GM19452 (cell line): ENCODE results near the gene GIT1.

Experiments
- ATAC-seq: cut with Tn5 transposase; IDR thresholded peaks from one replicate; pipeline ENCODE4 v1.9.1; 2021; ENCODE audit not compliant: unreplicated experiment

The GIT1 gene, protein sequence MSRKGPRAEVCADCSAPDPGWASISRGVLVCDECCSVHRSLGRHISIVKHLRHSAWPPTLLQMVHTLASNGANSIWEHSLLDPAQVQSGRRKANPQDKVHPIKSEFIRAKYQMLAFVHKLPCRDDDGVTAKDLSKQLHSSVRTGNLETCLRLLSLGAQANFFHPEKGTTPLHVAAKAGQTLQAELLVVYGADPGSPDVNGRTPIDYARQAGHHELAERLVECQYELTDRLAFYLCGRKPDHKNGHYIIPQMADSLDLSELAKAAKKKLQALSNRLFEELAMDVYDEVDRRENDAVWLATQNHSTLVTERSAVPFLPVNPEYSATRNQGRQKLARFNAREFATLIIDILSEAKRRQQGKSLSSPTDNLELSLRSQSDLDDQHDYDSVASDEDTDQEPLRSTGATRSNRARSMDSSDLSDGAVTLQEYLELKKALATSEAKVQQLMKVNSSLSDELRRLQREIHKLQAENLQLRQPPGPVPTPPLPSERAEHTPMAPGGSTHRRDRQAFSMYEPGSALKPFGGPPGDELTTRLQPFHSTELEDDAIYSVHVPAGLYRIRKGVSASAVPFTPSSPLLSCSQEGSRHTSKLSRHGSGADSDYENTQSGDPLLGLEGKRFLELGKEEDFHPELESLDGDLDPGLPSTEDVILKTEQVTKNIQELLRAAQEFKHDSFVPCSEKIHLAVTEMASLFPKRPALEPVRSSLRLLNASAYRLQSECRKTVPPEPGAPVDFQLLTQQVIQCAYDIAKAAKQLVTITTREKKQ

DNA sequence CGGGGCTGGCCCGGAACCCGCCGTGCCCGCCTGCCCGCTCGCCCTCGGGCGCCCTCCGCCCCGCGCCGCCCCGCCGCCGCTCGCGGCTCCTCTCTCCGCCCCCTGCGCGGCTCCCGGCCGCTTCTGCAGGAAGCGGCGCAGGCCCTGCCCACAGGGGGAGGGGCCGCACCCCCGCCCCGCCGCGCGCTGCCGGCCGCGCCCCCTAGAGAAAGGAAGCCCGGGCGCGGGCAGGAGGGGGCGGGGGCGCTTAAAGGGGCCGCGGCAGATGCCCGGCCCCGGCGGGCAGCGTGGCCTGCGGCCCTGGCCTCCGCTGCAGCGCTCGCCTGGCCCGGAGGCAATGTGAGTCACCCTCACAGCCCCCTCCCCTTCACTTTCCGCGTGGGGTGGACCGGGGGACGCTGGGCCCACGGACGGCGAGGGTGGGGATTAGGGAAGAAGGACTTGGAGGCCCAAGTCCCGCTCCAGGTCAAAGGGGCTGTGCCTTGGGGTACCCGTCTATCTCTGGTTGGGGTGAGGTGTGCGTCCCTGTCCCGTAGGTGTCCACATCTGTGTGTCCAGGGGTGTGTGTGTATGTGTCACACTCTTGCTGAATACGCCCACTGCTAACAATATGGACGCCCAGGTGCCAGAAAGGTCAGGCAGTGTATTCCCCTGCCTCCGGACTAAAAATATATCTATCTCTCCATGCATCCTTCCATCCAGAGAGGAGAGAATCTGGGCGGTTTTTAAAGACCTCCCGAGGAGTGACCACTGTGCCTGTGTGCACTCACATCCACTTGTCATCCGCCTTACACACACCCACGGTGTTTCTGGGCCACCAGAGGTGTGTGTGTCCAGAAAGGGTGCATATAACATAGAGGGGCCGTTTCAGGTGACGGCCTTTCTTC is at the start of gene GIT1:
TSS of gene GIT1 (minus strand) at position 125 of the 887 bp plus-strand sequence. CDS start 270 bp downstream, outside the sequence.
- peak; percentile 47 for ATAC-seq

DNA sequence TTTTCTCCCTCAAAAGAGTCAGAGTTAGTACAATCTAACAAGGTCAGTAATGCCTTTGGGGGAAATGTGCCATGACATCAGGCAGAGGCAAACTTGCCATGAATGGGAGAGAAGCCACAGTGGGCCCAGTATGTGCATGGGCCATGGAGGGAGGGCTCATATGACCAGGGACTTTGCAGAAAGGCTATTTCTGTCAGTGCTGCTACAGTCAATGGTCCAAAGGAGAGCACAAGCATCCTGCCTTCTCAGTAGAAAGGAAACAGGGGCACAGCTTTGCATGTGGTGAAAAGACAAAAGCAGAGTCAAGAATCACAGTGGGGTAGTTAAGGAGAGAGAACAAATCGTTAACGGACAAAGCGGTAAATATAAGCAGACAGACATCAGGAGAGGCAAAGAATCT is 44.4 kb upstream of the GIT1 start:
- ATAC-seq: no peak

DNA sequence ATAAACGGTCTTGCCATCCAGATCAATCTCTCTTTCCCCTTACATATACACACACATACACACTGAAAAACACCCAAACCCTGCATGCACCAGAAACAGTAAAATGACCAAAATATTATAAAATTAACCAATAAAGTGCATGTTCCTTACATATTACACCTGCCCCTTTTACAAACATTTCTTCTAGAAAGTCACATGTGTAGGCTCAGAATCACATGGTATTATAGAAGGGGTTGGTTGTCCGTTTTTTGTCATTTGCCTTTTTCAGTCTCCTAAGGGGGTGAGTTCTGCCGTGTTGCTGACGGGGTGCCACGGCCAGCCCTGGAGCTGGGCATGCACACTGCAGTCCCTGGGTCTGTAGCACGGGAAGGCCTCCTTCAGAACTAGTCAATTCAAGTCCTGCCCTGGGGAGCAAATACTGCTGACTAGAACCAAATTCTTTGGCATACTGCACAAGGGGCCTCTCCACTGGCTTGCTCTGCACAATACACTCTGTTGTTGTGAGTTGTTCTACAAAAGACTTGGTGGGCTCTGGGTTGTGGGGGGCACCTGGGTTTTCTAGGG is 41.3 kb upstream of the GIT1 start:
- no peak for ATAC-seq

DNA sequence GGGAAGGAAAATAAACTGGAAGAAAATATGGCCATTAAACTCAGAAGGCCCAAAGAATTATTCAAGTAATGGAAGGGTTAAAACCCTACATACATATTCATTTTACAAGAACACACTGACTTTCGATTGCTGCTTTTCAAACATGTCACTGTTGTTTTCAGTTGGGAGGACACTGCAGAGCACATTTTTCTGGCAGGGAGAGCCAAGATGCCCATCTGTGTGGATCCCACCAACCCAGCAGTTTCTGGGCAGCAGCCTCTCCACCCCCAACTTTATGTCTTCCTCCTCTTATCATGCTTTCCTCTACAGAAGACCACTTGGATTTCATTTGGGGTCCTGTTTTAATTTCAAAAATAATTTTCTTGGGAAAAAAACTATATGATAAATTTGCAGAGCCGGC is 40.4 kb upstream of the GIT1 start:
- ATAC-seq: no peak

DNA sequence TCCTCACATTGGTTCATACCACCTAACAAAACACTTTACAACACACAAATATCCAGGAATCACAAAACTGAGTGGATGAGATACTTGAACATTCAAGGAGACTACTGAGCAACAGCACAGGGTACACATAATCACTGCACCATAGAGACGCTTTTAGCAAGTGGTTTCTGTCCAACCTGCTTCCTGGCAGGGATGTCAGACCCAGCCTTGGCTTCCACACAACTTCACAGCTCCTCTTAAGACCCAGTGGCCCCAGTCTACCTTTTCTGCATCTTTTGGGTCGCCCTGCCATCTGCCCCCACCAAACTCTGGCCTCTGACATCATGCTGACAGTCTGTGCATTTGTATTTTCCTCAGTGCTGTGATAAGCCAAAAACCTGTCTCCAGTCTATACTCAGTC is 39.2 kb upstream of the GIT1 start:
- ATAC-seq: no peak

DNA sequence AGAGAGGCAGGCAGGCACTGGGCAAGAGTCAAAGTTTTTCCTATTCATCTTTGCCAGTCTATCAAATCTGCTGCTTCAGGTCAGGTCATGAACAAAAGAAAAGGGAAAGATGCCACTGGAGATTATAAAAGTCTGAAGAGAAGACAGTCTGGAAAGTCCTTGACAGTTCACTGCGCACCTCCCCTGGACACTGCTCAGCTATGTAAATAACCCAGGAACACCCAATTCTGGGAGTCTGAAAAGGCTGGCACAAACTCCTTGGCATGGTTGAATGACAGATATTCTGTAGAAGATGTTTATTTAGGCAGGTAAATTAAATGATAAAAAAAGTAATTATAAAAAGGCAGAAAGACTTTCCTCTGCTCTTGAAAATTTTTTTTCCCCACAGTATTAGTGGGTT is 38.5 kb upstream of the GIT1 start:
- no peak for ATAC-seq

DNA sequence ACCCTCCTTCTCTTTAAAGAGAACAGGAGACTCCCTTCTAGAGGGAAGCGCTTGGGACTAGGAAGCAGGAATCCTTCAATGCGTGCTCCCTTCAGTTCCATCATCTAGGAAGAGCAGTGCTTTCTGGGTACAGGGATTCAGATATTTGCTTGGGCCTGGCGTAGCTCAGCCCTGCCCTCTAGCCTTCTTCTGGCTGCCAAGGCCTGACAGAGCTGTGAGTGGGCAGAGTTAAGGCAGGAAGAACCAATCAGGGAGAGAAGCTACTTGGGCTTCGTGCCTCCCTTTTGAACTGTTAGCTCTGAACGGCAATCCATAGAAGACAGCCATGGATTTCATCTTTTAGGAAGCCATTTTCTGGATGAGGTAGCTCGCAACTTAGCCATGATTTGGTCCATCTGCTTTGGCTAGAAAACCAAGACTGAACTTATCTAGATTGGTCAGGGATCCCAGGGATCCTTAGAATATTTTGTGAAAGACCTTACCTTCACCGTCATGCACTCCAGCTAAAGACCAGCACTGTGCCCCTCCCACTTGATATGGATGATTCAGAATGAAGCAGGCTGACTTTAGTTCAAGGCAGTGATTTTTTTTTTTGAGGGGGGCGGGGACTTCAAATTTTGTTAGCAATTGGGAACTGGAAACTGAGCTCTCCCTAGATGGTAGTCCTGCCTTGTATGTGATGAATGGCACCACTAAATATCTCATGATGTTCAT is 35.7 kb upstream of the GIT1 start:
- ATAC-seq: no peak

DNA sequence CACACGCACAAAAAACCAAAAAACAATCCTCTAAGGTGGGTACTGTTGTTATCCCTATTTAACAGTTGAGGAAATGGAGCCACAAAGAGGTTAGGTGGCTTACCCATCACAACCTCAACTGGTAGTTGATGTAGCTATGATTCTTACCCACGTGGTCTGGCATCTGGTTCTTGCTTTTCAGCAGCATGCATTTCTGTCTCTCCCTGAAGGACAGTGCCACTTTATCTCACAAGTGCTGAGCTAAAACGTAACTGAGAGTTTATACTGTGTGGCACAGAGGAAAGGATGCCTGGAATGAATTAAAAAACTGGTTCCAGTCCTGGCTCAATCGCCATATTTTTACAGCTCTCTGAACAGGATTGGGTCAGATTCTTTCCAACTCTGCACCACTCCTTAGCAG is 35.1 kb upstream of the GIT1 start:
- ATAC-seq: no peak

DNA sequence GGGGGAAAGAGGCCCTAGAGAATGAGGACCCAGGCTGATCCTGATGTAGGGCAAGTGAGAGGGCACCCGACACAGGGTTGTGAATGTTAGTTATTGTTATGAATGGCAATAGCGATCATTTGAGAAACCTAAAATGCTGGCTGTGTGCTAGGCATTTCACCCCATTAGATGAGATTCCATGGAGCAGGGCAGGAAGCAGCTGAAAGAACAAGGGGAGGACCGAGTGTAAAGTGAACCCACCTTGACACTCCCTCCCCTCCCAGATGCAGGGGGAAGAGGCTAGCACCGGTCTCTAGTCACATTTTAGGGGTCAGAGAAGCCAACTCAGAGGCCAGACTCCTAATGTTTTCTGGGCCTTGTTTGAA is 33.8 kb upstream of the GIT1 start:
- ATAC-seq: no peak

DNA sequence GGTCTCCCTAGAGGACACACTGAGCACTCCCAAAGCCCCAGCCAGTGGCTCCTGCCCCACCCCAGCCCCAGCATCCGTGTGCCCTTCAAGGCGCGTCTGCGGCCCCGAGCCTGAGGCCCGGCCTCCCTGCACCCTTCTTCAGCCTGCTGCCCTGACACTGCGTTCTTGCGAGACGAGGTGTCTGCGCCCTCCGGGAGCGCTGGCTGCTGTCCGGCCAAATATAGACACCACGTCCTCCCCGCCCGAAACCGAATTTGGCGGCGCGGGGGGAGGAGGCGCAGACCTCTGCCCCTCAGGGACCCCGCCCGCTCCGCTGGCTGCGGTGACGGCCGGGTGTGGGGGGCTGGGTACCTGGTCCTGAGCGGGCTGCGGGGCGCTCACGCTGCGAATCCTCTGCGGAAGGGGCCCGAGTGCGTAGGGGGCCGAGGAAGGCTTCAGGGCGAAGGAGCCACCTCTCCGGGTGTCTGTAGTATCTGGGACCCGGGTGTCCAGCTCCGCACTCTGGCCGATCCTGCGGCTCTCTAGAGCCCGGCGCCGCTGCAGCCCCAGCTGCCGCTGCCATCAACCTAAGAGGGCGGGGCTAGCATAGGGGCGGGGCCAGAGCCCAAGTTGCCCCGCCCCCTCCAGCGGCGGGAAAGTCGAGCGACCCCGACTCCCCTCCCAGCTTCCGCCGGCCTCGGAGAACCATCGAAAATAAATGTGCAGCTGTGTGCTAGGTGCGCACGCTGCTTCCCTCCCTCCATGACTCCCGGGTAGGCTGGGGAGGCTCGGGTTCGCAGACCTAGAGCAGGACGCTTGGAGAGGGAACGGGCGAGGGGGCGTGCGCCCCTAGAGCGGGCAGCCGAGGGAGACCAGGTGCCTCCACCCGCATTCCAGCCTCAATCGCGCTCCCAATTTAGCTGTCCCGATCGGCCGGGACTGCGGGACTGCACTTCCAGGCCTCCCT is 33.2 kb upstream of the GIT1 start, which contains the start of gene CORO6:
TSS of gene CORO6 (minus strand) at position 576 of the 946 bp plus-strand sequence. CDS start 1,491 bp downstream, outside the sequence.
- peak; percentile 50 for ATAC-seq

DNA sequence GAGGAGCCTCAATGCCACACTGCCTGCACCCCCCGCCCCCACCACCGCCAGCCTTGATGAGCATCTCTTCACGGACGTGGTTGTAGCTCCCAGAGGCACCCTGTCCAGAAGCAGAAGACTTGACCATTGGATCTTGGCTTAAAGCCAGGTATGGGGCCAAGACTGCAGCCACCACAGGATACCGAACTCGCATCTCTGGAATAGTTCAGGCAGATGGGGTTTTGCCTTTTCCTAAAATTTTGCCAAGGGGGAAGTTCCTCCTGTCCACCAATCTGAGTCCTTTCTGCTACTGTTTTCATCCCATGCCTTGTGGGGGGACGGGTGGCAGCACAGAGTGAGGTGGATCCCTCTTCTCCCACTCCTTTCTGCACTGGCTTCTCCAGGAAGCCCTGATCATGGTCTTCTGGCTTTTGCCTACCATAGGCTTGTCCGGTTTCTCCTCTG is 32.3 kb upstream of the GIT1 start:
- no peak for ATAC-seq

DNA sequence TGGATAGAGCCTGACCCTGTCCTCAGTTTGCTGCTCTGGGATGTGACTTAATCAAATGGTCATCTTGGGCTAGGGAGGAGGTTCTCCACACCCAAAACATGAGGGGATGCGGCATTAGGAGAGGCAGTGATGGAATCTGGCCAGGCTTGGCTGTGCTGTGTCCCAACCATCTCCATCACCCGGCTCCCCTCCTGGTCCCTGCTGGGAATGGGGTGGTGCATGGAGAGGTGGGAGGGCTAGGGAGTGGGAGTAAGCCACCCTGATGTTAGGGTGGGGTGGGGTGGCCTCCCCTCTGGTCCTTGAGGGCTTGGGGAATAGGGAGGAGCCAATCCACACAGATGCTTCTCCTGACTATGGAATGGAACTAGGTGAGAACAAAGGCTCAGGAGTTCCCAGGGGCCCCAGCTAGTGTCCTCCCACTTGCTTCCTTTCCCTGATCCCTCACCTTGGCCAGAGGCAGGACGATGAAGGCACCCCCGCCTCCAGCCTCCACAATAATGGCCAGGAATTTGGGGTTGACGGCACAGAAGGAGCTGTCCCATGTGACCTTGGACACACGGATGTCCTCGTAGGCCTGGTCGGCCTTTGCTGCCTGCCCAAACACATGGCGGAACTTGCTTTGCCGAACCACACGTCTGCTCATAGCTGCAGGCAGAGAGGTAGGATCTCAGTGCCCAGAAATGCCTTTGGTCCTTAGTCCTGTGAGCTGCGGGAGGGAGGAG is 31.5 kb upstream of the GIT1 start:
- no peak for ATAC-seq

DNA sequence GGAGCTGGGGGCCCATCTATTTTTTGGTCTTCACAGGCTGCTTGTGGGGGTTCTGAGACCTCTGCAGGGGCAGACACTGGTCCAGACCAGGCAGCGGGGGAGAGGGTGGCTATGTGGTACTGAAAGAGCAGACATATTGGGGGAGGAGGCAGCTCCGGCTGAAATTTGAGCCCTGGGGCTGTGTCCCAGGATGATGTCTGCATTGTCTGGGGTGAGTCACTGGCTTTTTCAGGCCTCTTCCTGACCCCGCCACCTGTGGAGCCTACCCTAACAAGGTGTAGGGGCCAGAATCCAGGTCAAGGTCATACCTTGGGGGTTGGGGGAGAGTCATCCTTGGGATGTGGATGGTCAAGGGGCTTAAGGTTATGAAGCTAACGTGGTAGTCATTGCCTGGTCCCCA is 30.8 kb upstream of the GIT1 start:
- no peak for ATAC-seq

DNA sequence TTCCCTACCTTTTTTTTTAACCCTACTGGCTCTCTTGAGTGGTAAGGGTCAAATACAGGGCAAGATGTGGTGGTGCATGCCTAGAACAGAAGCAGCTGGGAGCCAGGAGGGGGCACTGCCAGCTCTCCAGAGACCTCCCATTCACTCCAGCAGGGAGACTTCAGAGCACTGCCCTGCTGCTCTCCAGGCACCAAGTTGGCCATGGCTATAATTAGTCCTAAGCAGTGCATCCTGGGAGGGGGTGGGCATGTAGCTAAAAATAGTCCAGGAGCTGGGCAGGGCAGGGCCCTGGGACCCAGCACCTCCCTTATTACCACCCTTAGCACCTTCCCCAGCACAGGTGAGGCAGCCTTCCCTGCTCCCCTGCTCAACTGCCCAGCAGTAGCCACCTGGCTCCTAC is 29.8 kb upstream of the GIT1 start:
- no peak for ATAC-seq

DNA sequence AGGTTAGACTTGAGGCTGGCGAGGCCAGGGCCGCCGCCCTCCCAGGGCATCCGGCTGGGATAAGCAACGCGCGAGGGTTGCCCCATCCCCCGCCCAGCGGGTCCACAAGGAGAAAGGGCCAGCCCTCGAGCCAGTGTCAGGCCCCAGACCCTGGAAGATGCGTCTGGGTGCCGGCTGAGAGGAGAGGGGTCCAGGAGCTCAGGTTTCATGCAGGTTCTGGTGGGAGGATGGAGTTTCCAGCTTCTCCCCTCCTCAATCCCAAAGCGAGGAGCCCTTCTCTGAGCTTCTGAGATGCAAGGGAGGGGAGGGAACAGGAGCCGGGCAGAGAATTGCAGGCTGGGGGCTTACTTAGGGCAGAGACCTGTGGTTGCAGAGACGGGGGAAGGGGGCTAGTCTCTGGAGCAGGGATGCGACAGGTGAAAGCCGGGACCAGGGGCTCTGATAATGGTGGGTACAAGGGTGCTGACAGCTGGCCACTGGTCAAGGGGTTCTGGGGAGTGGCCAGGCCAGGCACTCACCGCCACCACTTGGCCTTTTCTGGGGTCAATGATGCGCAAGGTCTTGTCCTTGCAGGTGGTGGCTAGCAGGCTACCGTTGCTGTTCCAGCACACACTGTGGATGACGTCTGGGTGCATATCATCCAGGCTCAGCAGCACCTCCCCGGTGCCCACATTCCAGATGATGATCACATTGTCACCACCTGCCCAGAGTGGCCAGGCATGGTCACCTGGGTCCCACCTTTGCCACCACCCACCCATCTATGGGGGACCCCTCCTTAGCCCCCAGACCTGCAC is 29.0 kb upstream of the GIT1 start:
- no peak for ATAC-seq

DNA sequence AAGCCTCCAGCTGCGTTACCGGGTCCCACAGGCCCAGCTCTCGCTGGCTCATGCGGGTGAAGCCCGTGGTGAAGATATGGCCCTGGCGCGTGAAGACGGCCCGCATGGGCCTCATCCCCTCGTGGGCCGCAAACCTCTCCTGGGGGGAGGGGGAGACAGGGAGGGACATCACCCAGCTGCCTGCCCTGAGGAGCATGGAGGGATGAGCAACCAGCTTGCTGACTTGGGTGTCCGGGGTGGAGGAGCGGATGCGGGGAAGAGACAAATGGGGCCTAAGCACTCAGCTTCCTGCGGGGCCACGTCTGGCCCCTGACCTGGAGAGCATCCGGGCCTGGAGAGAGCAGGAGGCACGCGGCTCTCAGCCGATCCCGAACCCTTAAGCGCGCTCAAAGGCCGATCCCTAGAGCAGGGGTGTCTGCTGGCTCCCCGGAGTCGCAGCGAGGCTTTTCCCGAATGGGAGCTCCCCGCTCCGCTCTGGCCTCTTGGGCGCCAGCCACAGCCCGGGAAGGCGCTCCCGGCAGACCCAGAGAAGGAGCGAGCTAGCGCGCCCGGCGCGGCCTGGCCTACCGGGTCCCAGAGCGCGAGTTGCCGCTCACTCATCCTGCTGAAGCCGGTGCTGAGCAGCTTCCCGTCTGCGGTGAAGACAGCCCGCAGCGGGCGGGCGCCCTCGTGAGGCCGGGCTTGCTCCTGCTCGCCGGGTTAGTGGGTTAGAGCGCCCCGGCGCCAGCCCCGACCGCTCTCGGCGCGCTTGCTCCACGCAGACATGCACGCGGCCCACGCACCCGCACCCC is 28.2 kb upstream of the GIT1 start:
- no peak for ATAC-seq

DNA sequence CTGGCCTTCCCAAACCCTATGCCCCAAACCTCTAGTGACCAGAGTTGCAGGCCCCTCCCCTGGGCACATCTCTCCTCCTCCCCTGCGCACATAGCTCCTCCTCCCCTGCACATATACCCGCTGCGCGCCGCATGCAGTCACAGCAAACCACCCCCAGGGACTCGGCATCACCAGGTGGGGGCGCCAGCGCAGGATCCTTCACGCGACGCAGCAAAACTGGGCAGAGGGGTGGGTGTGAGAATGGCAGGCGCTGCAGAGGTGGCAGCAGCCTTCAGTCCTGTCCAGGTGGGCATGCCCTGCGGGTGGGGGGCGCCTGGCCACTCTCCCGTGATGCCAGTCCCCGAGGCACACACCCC is 27.7 kb upstream of the GIT1 start:
- ATAC-seq: no peak
